A549 treated with CORT108297 at 1 μM for 4 hours (cell line): Measurements from ENCODE around the gene AK8. TPM values are rescaled to one million over a fixed set of nuclear protein-coding genes. Genes with fewer than 3 reads are reported as not detected.

Experiments used
- total RNA-seq: library from RNA; stranded (reverse); fragments of 200-300 nt; extraction: Qiagen RNA extraction; gene quantifications from 5 replicates; pipeline ENCODE4 v1.2.3, GENCODE V29; 2022

AK8 gene
- 0.81 to 1.4 TPM (median 0.96 TPM) in 5 replicates for total RNA-seq

GRCh38 chr9:132877824-132878694 is at the start of gene AK8:
AK8 (minus strand) TSS chr9:132878284; CDS start chr9:132878255, 29 bp downstream.

GRCh38 chr9:132878695-132879456 is 792 bp upstream of the AK8 start, which contains the start of gene SPACA9:
SPACA9 (plus strand) TSS chr9:132878898; CDS start chr9:132883948, 5,050 bp downstream.

Other genes with a start within 250 kb of the AK8 start
- 26.4 to 30.1 TPM (median 26.6 TPM) in 5 replicates for gene DDX31, start 208.3 kb downstream of the AK8 start, total RNA-seq
- 17.7 to 19.8 TPM (median 18.6 TPM) in 5 replicates for gene GTF3C4, start 207.8 kb downstream of the AK8 start, total RNA-seq
- gene SPACA9, start 614 bp upstream of the AK8 start, total RNA-seq = 4.8 to 5.2 TPM (median 5.1 TPM) in 5 replicates
- gene TSC1, start 66.3 kb upstream of the AK8 start, total RNA-seq = 14.9 to 19.5 TPM (median 16.1 TPM) in 5 replicates
- gene GFI1B, start 100.4 kb upstream of the AK8 start, total RNA-seq = 0.03 to 0.14 TPM (median 0.12 TPM) in 3 of 5 replicates, not detected in the others
- 56.9 to 72.3 TPM (median 67.6 TPM) in 5 replicates for gene GTF3C5, start 152.7 kb upstream of the AK8 start, total RNA-seq
- 0.50 to 0.75 TPM (median 0.65 TPM) in 5 replicates for gene CEL, start 183.7 kb upstream of the AK8 start, total RNA-seq
- gene RALGDS, start 243.0 kb upstream of the AK8 start, total RNA-seq = 18.7 to 29.5 TPM (median 28.0 TPM) in 5 replicates